Measurements from ENCODE around the gene ASB3. TPM values are rescaled to one million over a fixed set of nuclear protein-coding genes. Genes with fewer than 3 reads are reported as not detected.

ASB3 gene
- total RNA-seq, 1 experiment from 2014 or later: 11.9 TPM

- H4K20me1 ChIP-seq (ENCODE audit: low read length): no peaks in the 10 kb centered on the region
- H3K4me1 ChIP-seq (ENCODE audit: insufficient read depth, low read length): no peaks in the 10 kb centered on the region; the same call in 1 of the 2 replicates
- H3F3A ChIP-seq (ENCODE audit: low read length, unreplicated experiment): no peaks in the 10 kb centered on the region
- no peak overlapping the region for H3K4me3 ChIP-seq (ENCODE audit: low read length)
- H2AFZ ChIP-seq (ENCODE audit: low read length): no peak overlapping the region
- intact Hi-C loops (cut with micrococcal nuclease): no loop called here
- POLR2A ChIA-PET (ENCODE audit: unreplicated experiment): no interaction called here
- no peaks in the 10 kb centered on the region for H3K79me2 ChIP-seq (ENCODE audit: low read length)
- no peak overlapping the region for H3K27ac ChIP-seq (ENCODE audit: low read length)
- CTCF ChIA-PET: no interaction called here
- H3K36me3 ChIP-seq (ENCODE audit: low read depth, low read length): no peaks in the 10 kb centered on the region
- no TSS peak for BruUV-seq (replicated peaks)
- no peak for TF ChIP-seq EZH2 (IDR thresholded peaks at IDR 0.05; ENCODE audit: low read length, unreplicated experiment)
- TF ChIP-seq EZH2phosphoT487 (IDR thresholded peaks at IDR 0.05; ENCODE audit: borderline replicate concordance, low read length): no peak
- TF ChIP-seq, protein P1, sequence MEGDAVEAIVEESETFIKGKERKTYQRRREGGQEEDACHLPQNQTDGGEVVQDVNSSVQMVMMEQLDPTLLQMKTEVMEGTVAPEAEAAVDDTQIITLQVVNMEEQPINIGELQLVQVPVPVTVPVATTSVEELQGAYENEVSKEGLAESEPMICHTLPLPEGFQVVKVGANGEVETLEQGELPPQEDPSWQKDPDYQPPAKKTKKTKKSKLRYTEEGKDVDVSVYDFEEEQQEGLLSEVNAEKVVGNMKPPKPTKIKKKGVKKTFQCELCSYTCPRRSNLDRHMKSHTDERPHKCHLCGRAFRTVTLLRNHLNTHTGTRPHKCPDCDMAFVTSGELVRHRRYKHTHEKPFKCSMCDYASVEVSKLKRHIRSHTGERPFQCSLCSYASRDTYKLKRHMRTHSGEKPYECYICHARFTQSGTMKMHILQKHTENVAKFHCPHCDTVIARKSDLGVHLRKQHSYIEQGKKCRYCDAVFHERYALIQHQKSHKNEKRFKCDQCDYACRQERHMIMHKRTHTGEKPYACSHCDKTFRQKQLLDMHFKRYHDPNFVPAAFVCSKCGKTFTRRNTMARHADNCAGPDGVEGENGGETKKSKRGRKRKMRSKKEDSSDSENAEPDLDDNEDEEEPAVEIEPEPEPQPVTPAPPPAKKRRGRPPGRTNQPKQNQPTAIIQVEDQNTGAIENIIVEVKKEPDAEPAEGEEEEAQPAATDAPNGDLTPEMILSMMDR (conservative IDR thresholded peaks at IDR 0.05; ENCODE audit: low read depth, low read length): no peak
- ATAC-seq (no peak), DNase-seq (no peak)
- no peaks in the 10 kb centered on the region for H3K9me3 ChIP-seq (ENCODE audit: low read length)
- no peak overlapping the region for H3K4me2 ChIP-seq (ENCODE audit: low read length)
- no peaks in the 10 kb centered on the region for H3K9me2 ChIP-seq (replicated peaks; ENCODE audit: low read length)
- H3K9ac ChIP-seq (ENCODE audit: low read length): no peak overlapping the region
- H3K27me3 ChIP-seq (ENCODE audit: low read length): no peaks in the 10 kb centered on the region
Observed at GRCh38 chr2:53636109-53636508, 150.6 kb downstream of the ASB3 start.

- POLR2A ChIA-PET (ENCODE audit: unreplicated experiment): no interaction called here
- no TSS peak for BruUV-seq (replicated peaks)
Observed at GRCh38 chr2:53635694-53636093, 151.1 kb downstream of the ASB3 start.

DNA sequence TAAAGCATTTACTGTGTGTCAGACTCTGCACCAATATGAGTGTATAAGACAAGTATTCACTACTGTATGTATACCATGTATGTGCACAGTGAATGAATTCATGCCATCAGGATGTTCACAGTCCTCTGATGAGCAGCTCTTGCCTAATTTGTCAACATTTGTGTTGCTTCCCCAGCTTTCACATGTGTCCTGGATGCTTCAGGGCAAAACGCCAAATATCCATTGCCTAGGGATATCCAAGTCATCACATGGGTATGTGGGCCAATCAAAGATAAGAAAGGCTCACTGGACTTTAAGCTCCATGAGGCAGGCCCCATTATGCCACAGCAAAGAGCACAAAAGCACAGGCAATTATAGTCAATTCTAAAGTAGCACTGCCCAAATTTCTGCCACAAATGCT, 153.3 kb downstream of the ASB3 start:
- no peak overlapping the region for H3K4me3 ChIP-seq (ENCODE audit: low read length)
- H3K79me2 ChIP-seq (ENCODE audit: low read length): no peaks in the 10 kb centered on the region
- no peaks in the 10 kb centered on the region for H3F3A ChIP-seq (ENCODE audit: low read length, unreplicated experiment)
- DNase-seq (peak; percentile 64), ATAC-seq (no peak)
- BruUV-seq (replicated peaks): no TSS peak
- intact Hi-C loops (cut with micrococcal nuclease): no loop called here
- H3K9me3 ChIP-seq (ENCODE audit: low read length): no peaks in the 10 kb centered on the region
- H2AFZ ChIP-seq (ENCODE audit: low read length): no peak overlapping the region
- H3K27me3 ChIP-seq (ENCODE audit: low read length): no peaks in the 10 kb centered on the region
- no peak overlapping the region for H3K4me2 ChIP-seq (ENCODE audit: low read length)
- POLR2A ChIA-PET (ENCODE audit: unreplicated experiment): no interaction called here
- H3K36me3 ChIP-seq (ENCODE audit: low read depth, low read length): no peaks in the 10 kb centered on the region
- no peaks in the 10 kb centered on the region for H3K9me2 ChIP-seq (replicated peaks; ENCODE audit: low read length)
- no peak overlapping the region for H3K27ac ChIP-seq (ENCODE audit: low read length)
- H4K20me1 ChIP-seq (ENCODE audit: low read length): no peaks in the 10 kb centered on the region
- no peak for TF ChIP-seq EZH2 (IDR thresholded peaks at IDR 0.05; ENCODE audit: low read length, unreplicated experiment)
- TF ChIP-seq EZH2phosphoT487 (IDR thresholded peaks at IDR 0.05; ENCODE audit: borderline replicate concordance, low read length): no peak
- TF ChIP-seq, protein P1 (conservative IDR thresholded peaks at IDR 0.05; ENCODE audit: low read depth, low read length): no peak
- H3K4me1 ChIP-seq (ENCODE audit: insufficient read depth, low read length): no peaks in the 10 kb centered on the region; the same call in 1 of the 2 replicates
- CTCF ChIA-PET: no interaction called here
- H3K9ac ChIP-seq (ENCODE audit: low read length): no peak overlapping the region

More at GRCh38 chr2:53635694-53636093, 151.1 kb downstream of the ASB3 start:
- Histone ChIP-seq H3K4me2 (ENCODE audit: low read length) (no peak overlapping the region), H3K9ac (ENCODE audit: low read length) (no peak overlapping the region), H3K79me2 (ENCODE audit: low read length) (no peaks in the 10 kb centered on the region), H2AFZ (ENCODE audit: low read length) (no peak overlapping the region), H3K4me1 (ENCODE audit: insufficient read depth, low read length) (no peaks in the 10 kb centered on the region; the same call in 1 of the 2 replicates), H3K36me3 (ENCODE audit: low read depth, low read length) (no peaks in the 10 kb centered on the region), H3K9me2 (replicated peaks; ENCODE audit: low read length) (no peaks in the 10 kb centered on the region), H3K9me3 (ENCODE audit: low read length) (no peaks in the 10 kb centered on the region), H3K4me3 (ENCODE audit: low read length) (no peak overlapping the region), H3K27ac (ENCODE audit: low read length) (no peak overlapping the region), H3K27me3 (ENCODE audit: low read length) (no peaks in the 10 kb centered on the region), H4K20me1 (ENCODE audit: low read length) (no peaks in the 10 kb centered on the region), H3F3A (ENCODE audit: low read length, unreplicated experiment) (no peaks in the 10 kb centered on the region)
- no peak for ATAC-seq
- TF ChIP-seq, protein P1 (conservative IDR thresholded peaks at IDR 0.05; ENCODE audit: low read depth, low read length): no peak
- TF ChIP-seq EZH2 (IDR thresholded peaks at IDR 0.05; ENCODE audit: low read length, unreplicated experiment) (no peak), EZH2phosphoT487 (IDR thresholded peaks at IDR 0.05; ENCODE audit: borderline replicate concordance, low read length) (no peak)
- CTCF ChIA-PET: no interaction called here
- DNase-seq: no peak
- intact Hi-C loops (cut with micrococcal nuclease): no loop called here

All from PC-3 (cell line).